Measurements from ENCODE around the gene RBM38. TPM values are rescaled to one million over a fixed set of nuclear protein-coding genes. Genes with fewer than 3 reads are reported as not detected.

The RBM38 gene
- total and polyA plus RNA-seq, 9 of the 15 experiments (the other 6 are each of a cell fraction or from before 2014, with no cell fraction given), result 0.28 to 82.4 (median 33.2) TPM

- TF ChIP-seq, protein P1, sequence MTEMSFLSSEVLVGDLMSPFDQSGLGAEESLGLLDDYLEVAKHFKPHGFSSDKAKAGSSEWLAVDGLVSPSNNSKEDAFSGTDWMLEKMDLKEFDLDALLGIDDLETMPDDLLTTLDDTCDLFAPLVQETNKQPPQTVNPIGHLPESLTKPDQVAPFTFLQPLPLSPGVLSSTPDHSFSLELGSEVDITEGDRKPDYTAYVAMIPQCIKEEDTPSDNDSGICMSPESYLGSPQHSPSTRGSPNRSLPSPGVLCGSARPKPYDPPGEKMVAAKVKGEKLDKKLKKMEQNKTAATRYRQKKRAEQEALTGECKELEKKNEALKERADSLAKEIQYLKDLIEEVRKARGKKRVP (CRISPR knock-in tag; IDR thresholded peaks at IDR 0.05), result peak; percentile 64; the same call in 1 of the 2 replicates
- no peak for TF ChIP-seq ID3 (CRISPR knock-in tag; IDR thresholded peaks at IDR 0.05)
- TF ChIP-seq ID3 (tag; IDR thresholded peaks at IDR 0.05), result peak; percentile 89
- TF ChIP-seq NCOR1 (IDR thresholded peaks at IDR 0.05), result peak; percentile 98
- no peak for TF ChIP-seq NUFIP1 (IDR thresholded peaks at IDR 0.05; ENCODE audit: partially characterized antibody)
- TF ChIP-seq KDM1A (IDR thresholded peaks at IDR 0.05), result peak; percentile 86
- no peak for TF ChIP-seq COPS2 (conservative IDR thresholded peaks at IDR 0.05)
- peak; percentile 86 for TF ChIP-seq ZBTB7A (IDR thresholded peaks at IDR 0.05; ENCODE audit: borderline replicate concordance, control insufficient read depth, low read depth, low read length)
- no peak for TF ChIP-seq HNRNPUL1 (IDR thresholded peaks at IDR 0.05; ENCODE audit: low read length)
- TF ChIP-seq, protein P2, sequence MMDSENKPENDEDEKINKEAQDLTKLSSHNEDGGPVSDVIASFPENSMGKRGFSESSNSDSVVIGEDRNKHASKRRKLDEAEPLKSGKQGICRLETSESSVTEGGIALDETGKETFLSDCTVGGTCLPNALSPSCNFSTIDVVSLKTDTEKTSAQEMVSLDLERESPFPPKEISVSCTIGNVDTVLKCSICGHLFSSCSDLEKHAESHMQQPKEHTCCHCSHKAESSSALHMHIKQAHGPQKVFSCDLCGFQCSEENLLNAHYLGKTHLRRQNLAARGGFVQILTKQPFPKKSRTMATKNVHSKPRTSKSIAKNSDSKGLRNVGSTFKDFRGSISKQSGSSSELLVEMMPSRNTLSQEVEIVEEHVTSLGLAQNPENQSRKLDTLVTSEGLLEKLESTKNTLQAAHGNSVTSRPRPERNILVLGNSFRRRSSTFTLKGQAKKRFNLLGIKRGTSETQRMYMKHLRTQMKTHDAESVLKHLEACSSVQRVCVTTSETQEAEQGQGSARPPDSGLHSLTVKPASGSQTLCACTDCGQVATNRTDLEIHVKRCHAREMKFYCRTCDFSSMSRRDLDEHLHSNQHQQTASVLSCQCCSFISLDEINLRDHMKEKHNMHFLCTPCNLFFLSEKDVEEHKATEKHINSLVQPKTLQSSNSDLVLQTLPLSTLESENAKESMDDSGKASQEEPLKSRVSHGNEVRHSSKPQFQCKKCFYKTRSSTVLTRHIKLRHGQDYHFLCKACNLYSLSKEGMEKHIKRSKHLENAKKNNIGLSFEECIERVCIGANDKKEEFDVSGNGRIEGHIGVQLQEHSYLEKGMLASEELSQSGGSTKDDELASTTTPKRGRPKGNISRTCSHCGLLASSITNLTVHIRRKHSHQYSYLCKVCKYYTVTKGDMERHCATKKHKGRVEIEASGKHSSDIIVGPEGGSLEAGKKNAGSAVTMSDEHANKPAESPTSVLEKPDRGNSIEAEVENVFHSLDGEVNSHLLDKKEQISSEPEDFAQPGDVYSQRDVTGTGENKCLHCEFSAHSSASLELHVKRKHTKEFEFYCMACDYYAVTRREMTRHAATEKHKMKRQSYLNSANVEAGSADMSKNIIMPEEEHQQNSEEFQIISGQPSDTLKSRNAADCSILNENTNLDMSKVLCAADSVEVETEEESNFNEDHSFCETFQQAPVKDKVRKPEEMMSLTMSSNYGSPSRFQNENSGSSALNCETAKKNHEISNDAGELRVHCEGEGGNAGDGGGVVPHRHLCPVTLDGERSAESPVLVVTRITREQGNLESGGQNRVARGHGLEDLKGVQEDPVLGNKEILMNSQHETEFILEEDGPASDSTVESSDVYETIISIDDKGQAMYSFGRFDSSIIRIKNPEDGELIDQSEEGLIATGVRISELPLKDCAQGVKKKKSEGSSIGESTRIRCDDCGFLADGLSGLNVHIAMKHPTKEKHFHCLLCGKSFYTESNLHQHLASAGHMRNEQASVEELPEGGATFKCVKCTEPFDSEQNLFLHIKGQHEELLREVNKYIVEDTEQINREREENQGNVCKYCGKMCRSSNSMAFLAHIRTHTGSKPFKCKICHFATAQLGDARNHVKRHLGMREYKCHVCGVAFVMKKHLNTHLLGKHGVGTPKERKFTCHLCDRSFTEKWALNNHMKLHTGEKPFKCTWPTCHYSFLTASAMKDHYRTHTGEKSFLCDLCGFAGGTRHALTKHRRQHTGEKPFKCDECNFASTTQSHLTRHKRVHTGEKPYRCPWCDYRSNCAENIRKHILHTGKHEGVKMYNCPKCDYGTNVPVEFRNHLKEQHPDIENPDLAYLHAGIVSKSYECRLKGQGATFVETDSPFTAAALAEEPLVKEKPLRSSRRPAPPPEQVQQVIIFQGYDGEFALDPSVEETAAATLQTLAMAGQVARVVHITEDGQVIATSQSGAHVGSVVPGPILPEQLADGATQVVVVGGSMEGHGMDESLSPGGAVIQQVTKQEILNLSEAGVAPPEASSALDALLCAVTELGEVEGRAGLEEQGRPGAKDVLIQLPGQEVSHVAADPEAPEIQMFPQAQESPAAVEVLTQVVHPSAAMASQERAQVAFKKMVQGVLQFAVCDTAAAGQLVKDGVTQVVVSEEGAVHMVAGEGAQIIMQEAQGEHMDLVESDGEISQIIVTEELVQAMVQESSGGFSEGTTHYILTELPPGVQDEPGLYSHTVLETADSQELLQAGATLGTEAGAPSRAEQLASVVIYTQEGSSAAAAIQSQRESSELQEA (IDR thresholded peaks at IDR 0.05; ENCODE audit: low read depth), result peak; percentile 65; the same call in 1 of the 2 replicates
- TF ChIP-seq ZEB2 (IDR thresholded peaks at IDR 0.05), result peak; percentile 62
- TF ChIP-seq, protein P3, sequence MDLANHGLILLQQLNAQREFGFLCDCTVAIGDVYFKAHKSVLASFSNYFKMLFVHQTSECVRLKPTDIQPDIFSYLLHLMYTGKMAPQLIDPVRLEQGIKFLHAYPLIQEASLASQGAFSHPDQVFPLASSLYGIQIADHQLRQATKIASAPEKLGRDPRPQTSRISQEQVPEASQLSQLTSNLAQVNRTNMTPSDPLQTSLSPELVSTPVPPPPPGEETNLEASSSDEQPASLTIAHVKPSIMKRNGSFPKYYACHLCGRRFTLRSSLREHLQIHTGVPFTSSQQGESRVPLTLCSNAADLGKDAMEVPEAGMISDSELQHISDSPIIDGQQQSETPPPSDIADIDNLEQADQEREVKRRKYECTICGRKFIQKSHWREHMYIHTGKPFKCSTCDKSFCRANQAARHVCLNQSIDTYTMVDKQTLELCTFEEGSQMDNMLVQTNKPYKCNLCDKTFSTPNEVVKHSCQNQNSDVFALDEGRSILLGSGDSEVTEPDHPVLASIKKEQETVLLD (IDR thresholded peaks at IDR 0.05), result peak; percentile 91
- peak in 1 of 2 experiments; percentile 62; a peak in 1 of 4 replicates for TF ChIP-seq SIN3A (IDR thresholded peaks at IDR 0.05; ENCODE audit: borderline replicate concordance in 2 of 2, control insufficient read depth in 1 of 2, low read depth in 2 of 2, low read length in 2 of 2)
- TF ChIP-seq SFPQ (IDR thresholded peaks at IDR 0.05; ENCODE audit: low read depth, low read length), result no peak
These were observed 18.6 kb downstream of the RBM38 start (continued) for GRCh38 chr20:57409672-57410397.
